ENCODE measurements around the gene ATP11A. TPM values are rescaled to one million over a fixed set of nuclear protein-coding genes. Genes with fewer than 3 reads are reported as not detected.
A peak's percentile ranks its signal among the peaks of the same experiment; 100 is the strongest.

ATP11A gene
- total RNA-seq, 1 experiment from 2014 or later: 65.3 TPM

- H3K23ac ChIP-seq (ENCODE audit: insufficient read length, low read depth, low read length): no peak overlapping the region
- no peaks in the 10 kb centered on the region for H3K4me1 ChIP-seq (ENCODE audit: insufficient read depth, low read length)
- Mint-ChIP-seq H3K36me3 (ENCODE audit: insufficient read depth in 1 of 3, low read depth in 3 of 3) (peaks cover 28 to 74% (median 65%) of the 10 kb centered on the region in 3 experiments), H3K27ac (peak overlapping the region in 2 of 3 experiments; percentile 17 to 31; a peak in 2 of 7 replicates), H3K27me3 (ENCODE audit: low read depth) (no peaks in the 10 kb centered on the region), H3K4me1 (peaks cover 6 to 18% of the 10 kb centered on the region in 2 experiments), H3K4me3 (no peak overlapping the region), H3K9me3 (peaks cover 7 to 14% of the 10 kb centered on the region in 2 experiments)
- H3K79me2 ChIP-seq (ENCODE audit: insufficient read depth, low read length): no peaks in the 10 kb centered on the region
- no peak overlapping the region for H2BK120ac ChIP-seq (ENCODE audit: low read depth, low read length, poor library complexity, severe bottlenecking)
- no peak for TF ChIP-seq CTCF (conservative IDR thresholded peaks at IDR 0.05)
- no peak overlapping the region for H3K27ac ChIP-seq (ENCODE audit: insufficient read length, low read depth, low read length)
- no peak overlapping the region for H3K4me2 ChIP-seq (ENCODE audit: insufficient read depth, insufficient read length, low read length)
- no peak overlapping the region for H2BK5ac ChIP-seq (ENCODE audit: insufficient read length, low read length)
- no peak overlapping the region for H4K5ac ChIP-seq (ENCODE audit: insufficient read length, low read depth, low read length)
- no peak overlapping the region for H3K14ac ChIP-seq (ENCODE audit: insufficient read depth, low read length)
- H2AFZ ChIP-seq (ENCODE audit: low read length): no peak overlapping the region
- no peaks in the 10 kb centered on the region for H3K79me1 ChIP-seq (ENCODE audit: insufficient read depth, low read depth, low read length, poor library complexity, severe bottlenecking)
- no peak overlapping the region for H2BK20ac ChIP-seq (ENCODE audit: low read depth, low read length, poor library complexity, severe bottlenecking)
- H3T11ph ChIP-seq (ENCODE audit: low read length): no peak overlapping the region
- H3K27me3 ChIP-seq (ENCODE audit: insufficient read depth, low read length): no peaks in the 10 kb centered on the region
- H3K9me3 ChIP-seq (ENCODE audit: control insufficient read depth, low read depth, low read length): no peaks in the 10 kb centered on the region
- no peak overlapping the region for H4K8ac ChIP-seq (replicated peaks; ENCODE audit: insufficient read length, low read depth, low read length)
- no peak overlapping the region for H3K4ac ChIP-seq (ENCODE audit: low read depth, low read length)
- no peak overlapping the region for H3K18ac ChIP-seq (ENCODE audit: insufficient read length, low read depth, low read length)
- no peaks in the 10 kb centered on the region for H3K23me2 ChIP-seq (ENCODE audit: insufficient read length, low read depth, low read length, poor library complexity, severe bottlenecking)
- WGBS (ENCODE audit: extremely low coverage, insufficient read length, low lambda C conversion rate): no CpG with 5 or more reads among the region's 15 CpGs
- no peak overlapping the region for H3K9ac ChIP-seq (ENCODE audit: extremely low read depth, insufficient read length, low read length)
- no peak overlapping the region for H2BK15ac ChIP-seq (ENCODE audit: low read depth, low read length)
- H3K56ac ChIP-seq (ENCODE audit: insufficient read length, low read depth, low read length): no peak overlapping the region
- no peak for DNase-seq
- H2BK12ac ChIP-seq (ENCODE audit: insufficient read length, low read depth, low read length): no peak overlapping the region
- no peak overlapping the region for H2AK5ac ChIP-seq (ENCODE audit: insufficient read length, low read length)
- no peak overlapping the region for H4K91ac ChIP-seq (ENCODE audit: insufficient read length, low read depth, low read length)
- H4K20me1 ChIP-seq (ENCODE audit: control insufficient read depth, insufficient read depth, insufficient read length): no peaks in the 10 kb centered on the region
These were observed 185.8 kb downstream of the ATP11A start for GRCh38 chr13:112875627-112876026.

All from H9 (cell line).